GM18951 (cell line): Measurements from ENCODE around the gene SOAT2.

Experiments used
- POLR2A ChIP-seq: IDR thresholded peaks from 4 replicates; pipeline ENCODE4 v1.6.1; 2011; ENCODE audit warnings: mild to moderate bottlenecking; ENCODE audit not compliant: insufficient read length, insufficient read depth; ENCODE audit errors: extremely low read depth
- in situ Hi-C: fragments of 300-500 bp; cut with MboI; formaldehyde crosslinking; loops from one replicate; pipeline ENCODE4 v1.12.0; 2022; ENCODE audit warnings: low sequenced_read_pairs, mixed read lengths, inconsistent platforms; ENCODE audit not compliant: unreplicated experiment

SOAT2 gene

DNA sequence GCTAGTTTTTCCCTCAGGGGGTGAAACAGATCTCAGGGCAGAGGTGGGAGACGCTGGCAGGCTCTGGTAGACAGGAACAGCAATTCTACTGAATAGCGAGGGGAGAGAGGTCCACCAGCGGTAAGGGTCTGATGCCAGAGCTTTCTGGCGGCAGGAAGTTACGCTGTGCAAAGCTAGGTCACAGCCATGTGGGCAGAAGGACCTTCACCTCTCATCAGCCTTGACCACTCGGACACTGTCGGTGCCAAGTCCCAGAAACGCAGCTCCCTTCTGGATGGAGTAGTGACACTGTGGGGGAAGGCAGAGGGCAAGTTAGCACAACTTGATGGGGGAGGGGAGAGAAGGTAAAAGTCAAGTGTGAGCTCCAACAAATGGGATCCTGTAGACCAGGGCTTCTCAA lies 66.9 kb downstream of the SOAT2 start:
- in situ Hi-C loops, result no loop called here
- no peak for TF ChIP-seq POLR2A

DNA sequence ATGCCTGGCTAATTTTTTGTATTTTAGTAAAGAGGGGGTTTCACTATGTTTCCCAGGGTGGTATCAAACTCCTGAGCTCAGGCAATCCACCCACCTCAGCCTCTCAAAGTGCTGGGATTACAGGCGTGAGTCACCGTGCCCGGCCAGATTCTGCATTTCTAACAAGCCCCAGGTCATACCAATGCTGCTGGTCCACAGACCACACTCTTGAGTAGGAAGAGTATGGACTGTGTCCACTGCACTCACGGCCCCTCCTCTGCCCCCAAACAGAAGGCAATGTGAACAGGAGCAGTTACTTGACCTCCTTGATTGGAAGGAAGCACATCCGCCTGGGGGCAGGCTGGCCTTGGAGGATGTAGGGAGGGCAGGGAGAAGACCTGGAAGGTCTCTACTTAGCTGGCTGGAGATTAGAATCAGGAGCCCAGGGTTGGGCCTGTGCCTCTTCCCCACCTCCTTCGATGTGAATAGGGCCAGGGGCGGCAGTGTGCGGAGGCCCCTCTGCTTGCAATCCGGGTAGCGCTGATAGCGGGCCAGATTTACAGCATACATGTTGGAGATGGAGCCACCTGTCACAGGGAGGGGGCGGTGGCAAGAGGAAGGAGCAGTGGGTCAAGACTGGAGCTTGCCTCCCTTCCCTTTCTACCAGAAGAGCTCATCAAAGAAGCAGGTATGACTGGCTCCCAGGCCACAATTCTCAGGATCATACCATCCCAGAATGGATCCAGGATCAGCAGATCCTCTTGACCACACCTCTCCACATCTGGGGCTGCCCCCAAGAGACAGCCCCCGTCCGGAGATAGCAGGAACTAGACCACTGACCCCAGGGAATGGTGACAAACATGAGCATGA lies 67.8 kb downstream of the SOAT2 start:
- in situ Hi-C loops, result no loop called here
- no peak for TF ChIP-seq POLR2A

DNA sequence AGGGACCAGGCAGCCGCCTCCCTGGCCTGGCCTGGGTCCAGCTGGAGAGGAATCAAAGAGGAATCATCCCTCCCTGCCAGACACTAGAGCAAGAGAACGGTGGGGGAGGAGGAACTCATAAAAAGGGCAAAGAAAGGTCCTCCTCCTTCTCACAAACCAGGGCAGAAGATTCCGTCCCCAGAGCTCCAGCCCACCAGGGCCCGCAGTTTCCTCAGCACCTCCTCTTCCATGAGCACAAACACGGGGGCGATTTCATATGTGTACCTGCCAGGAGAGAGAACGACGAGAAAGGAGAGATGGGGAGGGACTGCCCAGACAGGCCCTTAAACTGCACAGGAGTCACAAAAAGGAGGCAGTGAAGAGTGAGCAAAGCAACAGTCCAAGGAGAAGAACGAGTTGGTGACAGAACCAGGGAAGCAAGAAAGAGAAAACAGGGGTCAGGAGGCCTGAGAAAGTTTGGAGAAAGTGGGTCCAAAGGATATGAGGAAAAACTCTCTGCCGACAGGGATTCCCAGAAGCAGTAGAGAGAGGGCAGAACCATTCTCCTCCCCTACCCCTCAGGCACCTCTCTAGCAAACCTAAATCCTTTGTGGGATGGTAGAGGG lies 68.5 kb downstream of the SOAT2 start:
- no peak for TF ChIP-seq POLR2A
- in situ Hi-C loops, result no loop called here

DNA sequence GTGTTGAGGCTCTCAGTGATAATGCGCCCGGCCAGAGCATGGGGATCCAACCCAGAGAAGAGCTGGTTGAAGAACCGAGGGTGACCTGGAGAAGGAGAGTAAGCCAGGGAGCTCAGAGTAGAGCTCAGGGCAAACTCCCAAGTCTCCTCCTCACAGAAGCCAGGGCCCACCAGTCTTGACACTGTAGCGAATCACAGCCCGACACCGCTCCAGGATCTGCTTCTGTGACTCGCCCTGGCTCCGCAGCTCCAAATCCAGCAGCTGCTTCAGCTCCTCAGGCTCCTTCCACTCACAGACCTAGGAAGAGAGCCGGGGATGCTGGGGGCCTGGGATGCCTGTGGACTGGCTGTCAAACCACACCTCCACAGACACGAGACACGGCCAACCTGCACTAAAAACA lies 69.1 kb downstream of the SOAT2 start:
- TF ChIP-seq POLR2A, result no peak
- in situ Hi-C loops, result no loop called here

DNA sequence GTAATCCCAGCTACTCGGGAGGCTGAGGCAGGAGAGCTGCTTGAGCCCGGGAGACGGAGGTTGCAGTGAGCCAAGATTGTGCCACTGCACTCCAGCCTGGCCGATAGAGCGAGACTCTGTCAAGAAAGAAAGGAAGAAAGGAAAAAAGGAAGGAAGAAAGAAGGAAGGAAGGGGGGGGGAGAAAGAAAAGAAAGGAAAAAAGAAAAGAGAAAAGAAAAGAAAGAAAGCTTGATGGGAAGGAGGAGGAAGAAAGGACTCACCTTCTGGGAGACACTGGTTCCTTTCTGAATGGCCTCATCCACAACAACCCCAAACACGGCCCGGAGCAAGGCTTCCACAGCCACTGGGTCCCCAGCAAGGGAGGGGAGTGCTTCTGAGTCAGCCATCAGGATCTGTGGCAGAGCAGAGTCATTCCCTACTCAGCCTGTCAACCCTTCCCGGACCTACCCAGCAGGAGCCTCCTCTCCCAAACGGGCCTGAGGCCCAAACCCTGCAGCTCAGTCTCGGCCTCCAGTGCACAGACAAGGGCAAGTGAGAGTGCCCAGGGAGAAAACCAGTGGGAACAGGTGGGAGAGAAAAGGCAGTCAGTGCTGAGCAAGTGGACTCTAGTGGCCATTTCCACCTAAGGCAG lies 69.9 kb downstream of the SOAT2 start:
- TF ChIP-seq POLR2A, result no peak
- in situ Hi-C loops, result no loop called here
